SK-N-SH treated with all-trans-retinoic acid at 6 μM for 48 hours (cell line): ENCODE results near the gene IL18R1.

Experiments used
- ATAC-seq: fragments of 200-7000 bp; cut with Tn5 transposase; 3 replicates; pipeline ENCODE4 v1.9.1; 2020; ENCODE audit warnings: mild to moderate bottlenecking, moderate library complexity
- ARNTL ChIP-seq: fragments of 450-650 bp; formaldehyde crosslinking; IDR thresholded peaks from 2 replicates; pipeline ENCODE4 v1.5.0; 2020; ENCODE audit warnings: low read depth, mild to moderate bottlenecking, moderate library complexity, borderline replicate concordance
- BACH2 ChIP-seq: fragments of 250-450 bp; sonication (Bioruptor Pico); IDR thresholded peaks from 2 replicates; pipeline ENCODE4 v1.9.0; 2021; ENCODE audit warnings: mild to moderate bottlenecking, borderline replicate concordance
- CREB5 ChIP-seq: fragments of 250-450 bp; sonication (Bioruptor Pico); IDR thresholded peaks from 2 replicates; pipeline ENCODE4 v1.5.1; 2020; ENCODE audit warnings: low read depth, mild to moderate bottlenecking, moderate library complexity
- CSDC2 ChIP-seq: fragments of 250-450 bp; sonication (Bioruptor Pico); IDR thresholded peaks from 2 replicates; pipeline ENCODE4 v1.5.0; 2020; ENCODE audit warnings: mild to moderate bottlenecking, moderate library complexity
- ESRRG ChIP-seq: fragments of 250-450 bp; sonication (Bioruptor Pico); IDR thresholded peaks from 2 replicates; pipeline ENCODE4 v1.6.1; 2021; ENCODE audit warnings: mild to moderate bottlenecking
- ISL1 ChIP-seq: fragments of 250-450 bp; sonication (Bioruptor Pico); IDR thresholded peaks from 2 replicates; pipeline ENCODE4 v2.1.2; 2022; ENCODE audit warnings: mild to moderate bottlenecking, moderate library complexity
- OSR1 ChIP-seq: fragments of 250-450 bp; sonication (Bioruptor Pico); IDR thresholded peaks from 2 replicates; pipeline ENCODE4 v1.8.0; 2022; ENCODE audit warnings: moderate library complexity, mild to moderate bottlenecking, inconsistent platforms
- PATZ1 ChIP-seq: fragments of 250-450 bp; sonication (Bioruptor Pico); IDR thresholded peaks from 2 replicates; pipeline ENCODE4 v1.8.0; 2020; ENCODE audit warnings: mild to moderate bottlenecking, moderate library complexity, borderline replicate concordance
- PPARA ChIP-seq: fragments of 250-450 bp; sonication (Bioruptor Pico); IDR thresholded peaks from 2 replicates; pipeline ENCODE4 v1.5.0; 2020; ENCODE audit warnings: mild to moderate bottlenecking, borderline replicate concordance
- RARB ChIP-seq: fragments of 250-450 bp; sonication (Bioruptor Pico); IDR thresholded peaks from 2 replicates; pipeline ENCODE4 v1.8.0; 2021; ENCODE audit warnings: mild to moderate bottlenecking, moderate library complexity
- SNAI2 ChIP-seq: fragments of 250-450 bp; sonication (Bioruptor Pico); IDR thresholded peaks from 2 replicates; pipeline ENCODE4 v1.5.0; 2020; ENCODE audit warnings: mild to moderate bottlenecking, moderate library complexity
- TCF4 ChIP-seq: fragments of 250-450 bp; sonication (Bioruptor Pico); IDR thresholded peaks from 2 replicates; pipeline ENCODE4 v1.8.0; 2021; ENCODE audit warnings: mild to moderate bottlenecking, moderate library complexity, borderline replicate concordance
- TOX ChIP-seq: fragments of 250-450 bp; sonication (Bioruptor Pico); IDR thresholded peaks from 2 replicates; pipeline ENCODE4 v1.8.0; 2021; ENCODE audit warnings: mild to moderate bottlenecking, moderate library complexity, borderline replicate concordance
- TSHZ2 ChIP-seq: fragments of 250-450 bp; sonication (Bioruptor Pico); IDR thresholded peaks from 2 replicates; pipeline ENCODE4 v1.5.0; 2020; ENCODE audit warnings: mild to moderate bottlenecking, moderate library complexity
- ZC3H10 ChIP-seq: fragments of 250-450 bp; sonication (Bioruptor Pico); IDR thresholded peaks from 2 replicates; pipeline ENCODE4 v1.5.1; 2021; ENCODE audit warnings: mild to moderate bottlenecking, moderate library complexity
- ZFP3 ChIP-seq: fragments of 250-450 bp; sonication (Bioruptor Pico); IDR thresholded peaks from 2 replicates; pipeline ENCODE4 v1.5.0; 2020; ENCODE audit warnings: mild to moderate bottlenecking, moderate library complexity
- ZFP30 ChIP-seq: fragments of 450-650 bp; formaldehyde crosslinking; IDR thresholded peaks from 2 replicates; pipeline ENCODE4 v1.5.0; 2022; ENCODE audit warnings: mild to moderate bottlenecking, moderate library complexity
- ZNF565 ChIP-seq: fragments of 450-650 bp; formaldehyde crosslinking; conservative IDR thresholded peaks from 2 replicates; pipeline ENCODE4 v1.5.0; 2020; ENCODE audit warnings: low read depth, mild to moderate bottlenecking, moderate library complexity
- ZNF70 ChIP-seq: fragments of 450-650 bp; formaldehyde crosslinking; IDR thresholded peaks from 2 replicates; pipeline ENCODE4 v1.5.0; 2020; ENCODE audit warnings: mild to moderate bottlenecking, moderate library complexity
- ZNF8 ChIP-seq: fragments of 450-650 bp; formaldehyde crosslinking; IDR thresholded peaks from 2 replicates; pipeline ENCODE4 v1.5.0; 2020; ENCODE audit warnings: mild to moderate bottlenecking, moderate library complexity
- TF ChIP-seq, protein P1 (sequence below): fragments of 250-450 bp; sonication (Bioruptor Pico); IDR thresholded peaks from 2 replicates; pipeline ENCODE4 v1.8.0; 2021; ENCODE audit warnings: low read depth, mild to moderate bottlenecking, moderate library complexity, borderline replicate concordance

Gene IL18R1

DNA sequence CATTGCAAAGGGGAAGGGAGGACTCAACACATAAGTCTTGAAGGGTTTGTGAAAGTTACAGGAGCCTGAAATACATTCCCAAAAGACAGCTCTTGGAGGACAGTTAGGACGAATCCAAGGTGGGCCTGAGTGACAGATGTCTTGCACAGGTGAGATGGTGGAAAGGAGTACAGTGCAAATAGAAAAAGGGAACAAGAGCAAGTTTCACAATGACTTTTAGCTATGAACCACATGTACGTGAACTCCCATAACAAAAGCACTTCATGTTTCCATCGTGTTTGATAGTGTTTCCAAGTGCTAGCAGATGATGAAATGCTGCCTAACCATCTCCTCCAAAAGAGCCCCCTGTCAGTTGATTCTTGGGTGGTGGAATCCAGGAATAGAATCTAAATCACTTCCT is 69.2 kb downstream of the IL18R1 start:
- no peak for ATAC-seq
- TF ChIP-seq ZNF70 (CRISPR knock-in tag) (no peak), PPARA (CRISPR knock-in tag) (no peak), TSHZ2 (no peak), BACH2 (CRISPR knock-in tag) (no peak), OSR1 (CRISPR knock-in tag) (no peak), ZNF565 (no peak)

DNA sequence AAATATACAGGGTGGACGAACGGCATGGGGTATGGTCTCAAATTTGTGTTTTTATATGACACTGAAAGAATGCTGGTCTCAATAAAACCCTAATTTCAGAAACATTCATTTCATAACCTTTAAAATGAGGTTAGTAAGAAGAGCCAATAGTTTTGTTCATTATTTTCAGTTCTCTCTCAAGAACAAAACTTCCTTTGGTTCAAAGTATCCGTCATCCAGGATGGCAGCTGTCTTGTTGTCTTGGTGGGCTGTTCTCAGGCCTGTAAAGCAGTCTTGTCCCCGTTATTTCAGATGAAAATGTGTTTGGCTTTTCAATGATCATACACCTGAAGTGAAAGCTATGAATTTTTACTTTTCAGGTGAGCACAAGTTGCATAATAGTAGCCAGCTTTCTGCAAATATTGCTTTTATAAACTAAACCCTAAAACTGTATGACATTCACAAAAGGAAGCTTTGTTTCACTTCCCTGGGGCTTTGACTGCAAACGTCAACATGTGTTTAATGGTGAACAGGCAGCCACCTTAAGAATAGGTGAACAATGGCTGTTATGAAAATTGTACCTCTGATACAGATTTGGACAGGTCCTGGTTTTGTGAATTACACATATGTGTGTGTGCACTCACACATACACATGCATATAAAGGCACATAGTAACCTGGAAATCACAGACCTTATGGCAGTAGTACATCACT is 70.0 kb downstream of the IL18R1 start:
- no peak for ATAC-seq
- TF ChIP-seq BACH2 (CRISPR knock-in tag) (no peak), OSR1 (CRISPR knock-in tag) (no peak), CSDC2 (CRISPR knock-in tag) (no peak), ZNF565 (no peak), PATZ1 (CRISPR knock-in tag) (no peak), CREB5 (CRISPR knock-in tag) (no peak), TCF4 (CRISPR knock-in tag) (no peak), TSHZ2 (no peak), RARB (no peak), ZFP3 (no peak), ZFP30 (CRISPR knock-in tag) (no peak), TOX (CRISPR knock-in tag) (no peak), ZNF8 (CRISPR knock-in tag) (no peak)
- TF ChIP-seq, protein P1, sequence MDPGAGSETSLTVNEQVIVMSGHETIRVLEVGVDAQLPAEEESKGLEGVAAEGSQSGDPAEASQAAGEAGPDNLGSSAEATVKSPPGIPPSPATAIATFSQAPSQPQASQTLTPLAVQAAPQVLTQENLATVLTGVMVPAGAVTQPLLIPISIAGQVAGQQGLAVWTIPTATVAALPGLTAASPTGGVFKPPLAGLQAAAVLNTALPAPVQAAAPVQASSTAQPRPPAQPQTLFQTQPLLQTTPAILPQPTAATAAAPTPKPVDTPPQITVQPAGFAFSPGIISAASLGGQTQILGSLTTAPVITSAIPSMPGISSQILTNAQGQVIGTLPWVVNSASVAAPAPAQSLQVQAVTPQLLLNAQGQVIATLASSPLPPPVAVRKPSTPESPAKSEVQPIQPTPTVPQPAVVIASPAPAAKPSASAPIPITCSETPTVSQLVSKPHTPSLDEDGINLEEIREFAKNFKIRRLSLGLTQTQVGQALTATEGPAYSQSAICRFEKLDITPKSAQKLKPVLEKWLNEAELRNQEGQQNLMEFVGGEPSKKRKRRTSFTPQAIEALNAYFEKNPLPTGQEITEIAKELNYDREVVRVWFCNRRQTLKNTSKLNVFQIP (CRISPR knock-in tag), result no peak

DNA sequence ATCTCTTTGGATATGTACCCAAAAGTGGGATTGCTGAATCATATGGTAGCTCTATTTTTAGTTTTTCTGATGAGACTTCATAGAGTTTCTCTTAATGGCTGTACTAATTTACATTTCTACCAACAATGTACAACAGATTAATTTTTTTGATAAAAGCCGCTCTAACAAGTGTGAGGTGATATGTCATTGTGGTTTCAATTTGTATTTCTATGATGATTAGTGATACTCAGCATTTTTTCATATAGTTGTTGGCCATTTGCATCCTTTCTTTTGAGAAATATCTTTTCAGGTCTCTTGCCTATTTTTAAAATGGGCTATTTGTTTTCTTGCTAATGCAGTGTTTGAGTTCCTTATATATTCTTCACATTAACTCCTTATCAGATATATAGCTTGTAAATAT is 71.7 kb downstream of the IL18R1 start:
- TF ChIP-seq ISL1, result no peak
- no peak for TF ChIP-seq ZNF565
- TF ChIP-seq OSR1 (CRISPR knock-in tag), result no peak
- TF ChIP-seq CREB5 (CRISPR knock-in tag), result no peak
- TF ChIP-seq ZFP30 (CRISPR knock-in tag), result no peak
- TF ChIP-seq TSHZ2, result no peak
- TF ChIP-seq ZFP3, result no peak
- no peak for TF ChIP-seq ZC3H10 (CRISPR knock-in tag)
- no peak for TF ChIP-seq CSDC2 (CRISPR knock-in tag)
- no peak for TF ChIP-seq SNAI2
- no peak for TF ChIP-seq ESRRG (CRISPR knock-in tag)
- TF ChIP-seq ARNTL (CRISPR knock-in tag), result no peak
- ATAC-seq, result no peak
